Measurements from ENCODE around the gene NPTXR. TPM values are rescaled to one million over a fixed set of nuclear protein-coding genes. Genes with fewer than 3 reads are reported as not detected.

The NPTXR gene
- polyA plus RNA-seq, 1 experiment, result 1.7 TPM

DNA sequence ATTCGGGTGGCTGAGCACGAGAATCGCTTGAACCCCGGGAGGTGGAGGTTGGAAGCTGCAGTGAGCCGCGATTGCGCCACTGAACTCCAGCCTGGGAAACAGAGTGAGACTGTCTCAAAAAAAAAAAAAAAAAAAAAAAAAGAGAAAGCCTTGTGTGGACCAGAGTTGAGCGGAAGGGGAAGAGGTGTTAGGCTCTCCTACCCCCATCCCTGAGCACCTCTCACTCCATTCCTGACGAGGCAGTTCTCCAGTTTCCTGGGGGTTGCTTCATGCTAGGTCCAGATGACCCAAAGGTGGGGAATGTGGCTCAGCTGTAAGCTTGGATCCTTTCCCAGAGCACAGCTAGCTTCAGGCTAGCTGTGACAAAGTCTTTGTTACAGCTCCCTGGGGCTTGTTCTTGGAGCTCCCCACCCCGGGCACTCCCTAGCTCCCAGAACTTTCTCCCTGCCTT, 41.1 kb downstream of the NPTXR start:
- TF ChIP-seq, protein P1, sequence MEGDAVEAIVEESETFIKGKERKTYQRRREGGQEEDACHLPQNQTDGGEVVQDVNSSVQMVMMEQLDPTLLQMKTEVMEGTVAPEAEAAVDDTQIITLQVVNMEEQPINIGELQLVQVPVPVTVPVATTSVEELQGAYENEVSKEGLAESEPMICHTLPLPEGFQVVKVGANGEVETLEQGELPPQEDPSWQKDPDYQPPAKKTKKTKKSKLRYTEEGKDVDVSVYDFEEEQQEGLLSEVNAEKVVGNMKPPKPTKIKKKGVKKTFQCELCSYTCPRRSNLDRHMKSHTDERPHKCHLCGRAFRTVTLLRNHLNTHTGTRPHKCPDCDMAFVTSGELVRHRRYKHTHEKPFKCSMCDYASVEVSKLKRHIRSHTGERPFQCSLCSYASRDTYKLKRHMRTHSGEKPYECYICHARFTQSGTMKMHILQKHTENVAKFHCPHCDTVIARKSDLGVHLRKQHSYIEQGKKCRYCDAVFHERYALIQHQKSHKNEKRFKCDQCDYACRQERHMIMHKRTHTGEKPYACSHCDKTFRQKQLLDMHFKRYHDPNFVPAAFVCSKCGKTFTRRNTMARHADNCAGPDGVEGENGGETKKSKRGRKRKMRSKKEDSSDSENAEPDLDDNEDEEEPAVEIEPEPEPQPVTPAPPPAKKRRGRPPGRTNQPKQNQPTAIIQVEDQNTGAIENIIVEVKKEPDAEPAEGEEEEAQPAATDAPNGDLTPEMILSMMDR (IDR thresholded peaks at IDR 0.05; ENCODE audit: low read depth, low read length), result no peak
- Histone ChIP-seq H3K9me3 (ENCODE audit: control insufficient read depth, insufficient read depth, low read length) (peaks cover 2% of the 10 kb centered on the region; the same call in 1 of the 2 replicates), H3K27ac (ENCODE audit: low read depth, low read length) (no peak overlapping the region), H3K27me3 (ENCODE audit: control insufficient read depth, insufficient read depth, low read length) (peaks cover 2% of the 10 kb centered on the region), H3K4me3 (ENCODE audit: low read depth, low read length) (no peak overlapping the region)
- POLR2A ChIA-PET, result interaction anchor here (0.6 to 0.8 kb wide), 2 partner anchors 37 to 283 kb away, joined by 3 to 5 read pairs; no protein-coding TSS in a partner anchor
- CTCF ChIA-PET, result interaction anchor here (0.6 to 3.3 kb wide), 4 partner anchors 34 to 514 kb away, joined by 3 to 20 read pairs (median 6); no protein-coding TSS in a partner anchor
- DNase-seq (ENCODE audit: low read depth, low spot score), result peak; percentile 85

DNA sequence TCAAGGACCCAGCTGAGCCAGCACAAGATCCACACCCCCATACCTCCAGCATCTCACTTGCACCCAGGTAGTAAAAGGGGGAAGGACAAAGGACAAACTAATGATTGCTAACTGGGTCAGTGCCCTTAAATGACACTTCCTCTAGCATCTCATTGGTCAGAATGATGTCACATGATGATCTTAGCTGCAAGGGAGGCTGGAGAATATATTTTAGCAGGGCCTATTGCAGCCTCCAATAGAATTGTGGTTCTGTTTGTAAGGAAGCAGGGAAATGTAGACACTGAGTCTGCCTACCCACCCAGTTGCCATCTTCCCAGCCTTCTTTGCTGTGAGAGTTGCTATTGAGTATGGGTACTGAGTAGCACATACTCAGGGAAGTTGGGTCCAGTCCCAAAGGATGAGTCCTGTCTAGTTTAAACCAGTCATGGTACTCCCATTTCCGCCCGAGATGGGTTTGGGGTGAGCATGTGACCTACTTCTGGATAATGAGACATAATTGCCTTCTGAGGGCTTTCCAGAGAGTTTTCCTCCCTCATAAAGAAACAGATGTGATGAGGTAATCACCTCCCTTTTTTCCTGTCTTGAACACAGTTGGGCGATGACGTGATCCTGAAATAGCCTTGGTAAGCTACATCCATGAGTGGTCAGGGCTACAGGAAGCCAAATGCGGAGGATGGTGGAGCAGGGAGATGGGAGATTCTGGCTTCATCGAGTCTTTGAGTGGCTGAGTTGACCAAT, 44.4 kb downstream of the NPTXR start:
- DNase-seq (ENCODE audit: low read depth, low spot score), result no peak
- CTCF ChIA-PET, result interaction anchor here (1.5 kb wide), 1 partner anchor 30 kb away, joined by 6 read pairs; no protein-coding TSS in a partner anchor
- TF ChIP-seq, protein P1 (IDR thresholded peaks at IDR 0.05; ENCODE audit: low read depth, low read length), result no peak
- H3K9me3 ChIP-seq (ENCODE audit: control insufficient read depth, insufficient read depth, low read length), result peaks cover 2% of the 10 kb centered on the region; the same call in 1 of the 2 replicates
- H3K4me3 ChIP-seq (ENCODE audit: low read depth, low read length), result no peak overlapping the region
- peaks cover 2% of the 10 kb centered on the region for H3K27me3 ChIP-seq (ENCODE audit: control insufficient read depth, insufficient read depth, low read length)
- H3K27ac ChIP-seq (ENCODE audit: low read depth, low read length), result no peak overlapping the region
- POLR2A ChIA-PET, result no interaction called here

DNA sequence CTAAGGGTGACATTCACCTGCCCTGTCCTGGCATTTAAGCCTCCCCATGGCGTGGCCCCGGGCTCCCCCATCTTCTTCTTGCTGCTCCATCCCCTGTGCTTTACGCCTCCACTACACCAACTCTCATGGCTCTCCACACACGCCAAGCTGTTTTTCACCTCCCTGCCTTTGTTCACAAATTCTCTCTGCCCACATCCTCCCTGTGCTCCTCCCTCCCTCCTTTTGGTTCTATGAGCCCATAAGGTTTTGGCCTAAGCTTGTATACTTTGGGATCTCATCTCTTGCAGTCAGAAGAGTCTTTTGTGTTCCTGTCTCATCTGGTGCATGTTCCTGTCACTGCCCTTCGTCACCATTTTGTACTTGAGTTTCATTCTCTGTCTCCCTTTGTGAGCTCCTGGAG, 45.3 kb downstream of the NPTXR start:
- ChIA-PET POLR2A (no interaction called here), CTCF (interaction anchor here (1.5 kb wide), 1 partner anchor 29 kb away, joined by 6 read pairs; no protein-coding TSS in a partner anchor)

DNA sequence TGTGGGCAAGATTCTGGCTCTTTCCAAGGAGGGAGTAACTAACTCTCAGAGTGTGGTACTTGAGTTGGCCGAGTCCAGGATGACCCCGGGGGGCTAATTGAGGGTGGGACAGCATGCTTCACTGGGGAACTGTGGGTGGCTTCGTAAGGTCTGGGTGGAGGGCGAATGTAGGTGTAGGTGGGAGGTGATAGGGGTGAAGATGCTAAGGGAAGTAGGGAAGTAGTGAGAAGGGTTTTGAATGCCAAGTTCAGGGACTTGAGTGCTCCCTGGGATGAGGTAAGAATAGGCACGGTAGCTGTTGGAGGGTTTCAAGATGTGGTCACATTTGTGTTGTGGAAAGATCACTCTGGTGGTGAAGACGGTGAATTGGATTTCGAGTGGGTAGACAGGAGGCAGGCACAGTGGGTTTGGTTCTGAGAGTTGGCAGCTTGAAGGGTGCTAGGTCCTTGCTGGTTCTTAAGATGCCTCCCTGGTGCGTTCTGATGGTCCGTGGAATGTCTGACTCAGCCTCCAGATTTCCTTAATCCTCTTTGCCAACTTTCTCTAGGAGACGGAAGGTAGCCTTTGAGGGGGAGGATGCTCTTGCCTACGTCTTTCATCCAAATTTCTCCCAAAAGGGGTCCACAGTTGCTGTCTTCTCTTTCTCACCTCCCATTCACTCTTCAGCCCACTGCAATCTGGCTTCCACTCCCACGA, 47.4 kb downstream of the NPTXR start:
- TF ChIP-seq, protein P1 (IDR thresholded peaks at IDR 0.05; ENCODE audit: low read depth, low read length), result no peak
- ChIA-PET POLR2A (no interaction called here), CTCF (no interaction called here)
- peaks cover 2% of the 10 kb centered on the region; the same call in 1 of the 2 replicates for H3K9me3 ChIP-seq (ENCODE audit: control insufficient read depth, insufficient read depth, low read length)
- no peak overlapping the region for H3K27ac ChIP-seq (ENCODE audit: low read depth, low read length)
- peaks cover 2% of the 10 kb centered on the region for H3K27me3 ChIP-seq (ENCODE audit: control insufficient read depth, insufficient read depth, low read length)
- no peak overlapping the region for H3K4me3 ChIP-seq (ENCODE audit: low read depth, low read length)
- no peak for DNase-seq (ENCODE audit: low read depth, low spot score)

More for the DNA sequence above, 45.3 kb downstream of the NPTXR start:
- H3K27ac ChIP-seq (ENCODE audit: low read depth, low read length), result no peak overlapping the region
- TF ChIP-seq, protein P1 (IDR thresholded peaks at IDR 0.05; ENCODE audit: low read depth, low read length), result no peak
- no peak overlapping the region for H3K4me3 ChIP-seq (ENCODE audit: low read depth, low read length)
- H3K27me3 ChIP-seq (ENCODE audit: control insufficient read depth, insufficient read depth, low read length), result peaks cover 2% of the 10 kb centered on the region
- no peak for DNase-seq (ENCODE audit: low read depth, low spot score)
- H3K9me3 ChIP-seq (ENCODE audit: control insufficient read depth, insufficient read depth, low read length), result peaks cover 2% of the 10 kb centered on the region; the same call in 1 of the 2 replicates
